ENCODE results near the gene ABCE1. TPM values are rescaled to one million over a fixed set of nuclear protein-coding genes. Genes with fewer than 3 reads are reported as not detected.

Gene ABCE1
- total RNA-seq, 2 experiments from 2014 or later = 138 to 145 TPM

- ChIA-PET CTCF (no interaction called here), POLR2A (no interaction called here)
- Mint-ChIP-seq H3K9me3 (peaks cover 3% of the 10 kb centered on the region), H3K27ac (no peak overlapping the region), H3K4me1 (ENCODE audit: low read depth) (peaks cover 27% of the 10 kb centered on the region), H3K4me3 (no peak overlapping the region), H3K27me3 (no peaks in the 10 kb centered on the region), H3K36me3 (peaks cover 38% of the 10 kb centered on the region)
- no peak for DNase-seq
- intact Hi-C loops (cut with micrococcal nuclease) = no loop called here
Measured at GRCh38 chr4:145076469-145076855, 21.6 kb upstream of the ABCE1 start.

- Mint-ChIP-seq H3K36me3 (peaks cover 40% of the 10 kb centered on the region), H3K27ac (no peak overlapping the region), H3K4me3 (no peak overlapping the region), H3K9me3 (peaks cover 3% of the 10 kb centered on the region), H3K27me3 (no peaks in the 10 kb centered on the region), H3K4me1 (ENCODE audit: low read depth) (peaks cover 22% of the 10 kb centered on the region)
- intact Hi-C loops (cut with micrococcal nuclease) = no loop called here
- ChIA-PET CTCF (interaction anchor here (0.6 kb wide), 1 partner anchor 135 kb away, joined by 3 read pairs; no protein-coding TSS in a partner anchor), POLR2A (no interaction called here)
- DNase-seq = no peak
Measured at GRCh38 chr4:145081756-145082155, 16.4 kb upstream of the ABCE1 start.

GRCh38 chr4:145083891-145084605 is 14.1 kb upstream of the ABCE1 start:
- ChIA-PET CTCF (interaction anchor here (1.1 to 1.3 kb wide), 2 partner anchors 103 to 293 kb away, joined by 3 read pairs; no protein-coding TSS in a partner anchor), POLR2A (no interaction called here)
- Mint-ChIP-seq H3K4me3 (no peak overlapping the region), H3K4me1 (ENCODE audit: low read depth) (peaks cover 14% of the 10 kb centered on the region), H3K27me3 (no peaks in the 10 kb centered on the region), H3K27ac (no peak overlapping the region), H3K9me3 (no peaks in the 10 kb centered on the region), H3K36me3 (peaks cover 31% of the 10 kb centered on the region)
- intact Hi-C loops (cut with micrococcal nuclease) = no loop called here
- DNase-seq = peak; percentile 31

GRCh38 chr4:145090380-145090779 is 7.7 kb upstream of the ABCE1 start:
- Mint-ChIP-seq H3K27me3 (no peaks in the 10 kb centered on the region), H3K36me3 (peaks cover 58% of the 10 kb centered on the region), H3K4me3 (no peak overlapping the region), H3K9me3 (no peaks in the 10 kb centered on the region), H3K4me1 (ENCODE audit: low read depth) (peaks cover 17% of the 10 kb centered on the region), H3K27ac (no peak overlapping the region)
- intact Hi-C loops (cut with micrococcal nuclease) = no loop called here
- ChIA-PET CTCF (no interaction called here), POLR2A (no interaction called here)
- DNase-seq = no peak

GRCh38 chr4:145093638-145094037 is 4.5 kb upstream of the ABCE1 start:
- CTCF ChIA-PET = no interaction called here
- no peaks in the 10 kb centered on the region for H3K9me3 Mint-ChIP-seq
- no peaks in the 10 kb centered on the region for H3K27me3 Mint-ChIP-seq
- no peak overlapping the region for H3K27ac Mint-ChIP-seq
- H3K36me3 Mint-ChIP-seq = peaks cover 54% of the 10 kb centered on the region
- no peak for DNase-seq
- peaks cover 23% of the 10 kb centered on the region for H3K4me1 Mint-ChIP-seq (ENCODE audit: low read depth)
- H3K4me3 Mint-ChIP-seq = no peak overlapping the region
- intact Hi-C loops (cut with micrococcal nuclease) = no loop called here
- POLR2A ChIA-PET = no interaction called here

- Mint-ChIP-seq H3K4me3 (peak overlapping the region; percentile 87), H3K36me3 (peaks cover 40% of the 10 kb centered on the region), H3K4me1 (ENCODE audit: low read depth) (peaks cover 20% of the 10 kb centered on the region), H3K27ac (peak overlapping the region; percentile 97), H3K9me3 (no peaks in the 10 kb centered on the region), H3K27me3 (no peaks in the 10 kb centered on the region)
- CTCF ChIA-PET = interaction anchor here (1.0 to 3.1 kb wide), 4 partner anchors 10 to 520 kb away, joined by 3 to 9 read pairs (median 5); no protein-coding TSS in a partner anchor
- DNase-seq = no peak
- intact Hi-C loops (cut with micrococcal nuclease) = loop anchor here (5.0 kb wide), 1 partner anchor 840 kb away; the partner anchor contains the start of gene ZNF827
- POLR2A ChIA-PET = interaction anchor here (0.7 to 4.2 kb wide), 6 partner anchors 10 to 85 kb away, joined by 3 to 39 read pairs (median 4); no protein-coding TSS in a partner anchor
Measured at GRCh38 chr4:145097331-145097820, 735 bp upstream of the ABCE1 start.

- Mint-ChIP-seq H3K27me3 (no peaks in the 10 kb centered on the region), H3K9me3 (no peaks in the 10 kb centered on the region), H3K36me3 (peaks cover 28% of the 10 kb centered on the region), H3K4me3 (peak overlapping the region; percentile 87), H3K4me1 (ENCODE audit: low read depth) (peaks cover 20% of the 10 kb centered on the region), H3K27ac (peak overlapping the region; percentile 97)
- intact Hi-C loops (cut with micrococcal nuclease) = loop anchor here (1.0 to 5.0 kb wide), 9 partner anchors 28 to 1585 kb away; partner anchors contain the start of genes MMAA, OTUD4, SMARCA5 and ZNF827
- POLR2A ChIA-PET = interaction anchor here (0.6 to 4.2 kb wide), 7 partner anchors 11 to 522 kb away, joined by 3 to 39 read pairs (median 4); partner anchors contain the start of gene MMAA
- CTCF ChIA-PET = interaction anchor here (1.0 to 3.1 kb wide), 2 partner anchors 79 to 518 kb away, joined by 3 to 9 read pairs; no protein-coding TSS in a partner anchor
- peak; percentile 62 for DNase-seq
Measured at GRCh38 chr4:145098675-145099037, 545 bp downstream of the ABCE1 start.

GRCh38 chr4:145099653-145100052 is 1.5 kb downstream of the ABCE1 start:
- POLR2A ChIA-PET = interaction anchor here (4.2 kb wide), 1 partner anchor 79 kb away, joined by 39 read pairs; no protein-coding TSS in a partner anchor
- intact Hi-C loops (cut with micrococcal nuclease) = loop anchor here (2.0 to 5.0 kb wide), 2 partner anchors 81 to 838 kb away; partner anchors contain the start of gene ZNF827
- CTCF ChIA-PET = interaction anchor here (3.1 kb wide), 1 partner anchor 78 kb away, joined by 9 read pairs; no protein-coding TSS in a partner anchor
- Mint-ChIP-seq H3K9me3 (no peaks in the 10 kb centered on the region), H3K4me3 (peak overlapping the region; percentile 87), H3K27ac (peak overlapping the region; percentile 38), H3K36me3 (peaks cover 18% of the 10 kb centered on the region), H3K4me1 (ENCODE audit: low read depth) (peaks cover 21% of the 10 kb centered on the region), H3K27me3 (no peaks in the 10 kb centered on the region)
- no peak for DNase-seq

GRCh38 chr4:145101091-145101490 is 3.0 kb downstream of the ABCE1 start:
- Mint-ChIP-seq H3K27ac (no peak overlapping the region), H3K27me3 (no peaks in the 10 kb centered on the region), H3K36me3 (peaks cover 17% of the 10 kb centered on the region), H3K4me1 (ENCODE audit: low read depth) (peaks cover 14% of the 10 kb centered on the region), H3K4me3 (no peak overlapping the region), H3K9me3 (no peaks in the 10 kb centered on the region)
- DNase-seq = no peak
- POLR2A ChIA-PET = interaction anchor here (4.2 kb wide), 1 partner anchor 77 kb away, joined by 39 read pairs; no protein-coding TSS in a partner anchor
- CTCF ChIA-PET = no interaction called here
- intact Hi-C loops (cut with micrococcal nuclease) = no loop called here

GRCh38 chr4:145102619-145103018 is 4.5 kb downstream of the ABCE1 start:
- DNase-seq = no peak
- Mint-ChIP-seq H3K27me3 (no peaks in the 10 kb centered on the region), H3K4me1 (ENCODE audit: low read depth) (peaks cover 11% of the 10 kb centered on the region), H3K27ac (no peak overlapping the region), H3K36me3 (peaks cover 21% of the 10 kb centered on the region), H3K4me3 (no peak overlapping the region), H3K9me3 (no peaks in the 10 kb centered on the region)
- POLR2A ChIA-PET = no interaction called here
- CTCF ChIA-PET = no interaction called here
- intact Hi-C loops (cut with micrococcal nuclease) = no loop called here

GRCh38 chr4:145103496-145103895 is 5.4 kb downstream of the ABCE1 start:
- H3K27ac Mint-ChIP-seq = no peak overlapping the region
- DNase-seq = no peak
- ChIA-PET POLR2A (interaction anchor here (1.5 kb wide), 1 partner anchor 19 kb away, joined by 3 read pairs; no protein-coding TSS in a partner anchor), CTCF (interaction anchor here (0.7 kb wide), 1 partner anchor 67 kb away, joined by 3 read pairs; no protein-coding TSS in a partner anchor)
- H3K9me3 Mint-ChIP-seq = no peaks in the 10 kb centered on the region
- peaks cover 11% of the 10 kb centered on the region for H3K4me1 Mint-ChIP-seq (ENCODE audit: low read depth)
- H3K4me3 Mint-ChIP-seq = no peak overlapping the region
- peaks cover 16% of the 10 kb centered on the region for H3K36me3 Mint-ChIP-seq
- no peaks in the 10 kb centered on the region for H3K27me3 Mint-ChIP-seq
- intact Hi-C loops (cut with micrococcal nuclease) = no loop called here

- intact Hi-C loops (cut with micrococcal nuclease) = no loop called here
- no peak overlapping the region for H3K4me3 Mint-ChIP-seq
- H3K4me1 Mint-ChIP-seq (ENCODE audit: low read depth) = peaks cover 6% of the 10 kb centered on the region
- no peaks in the 10 kb centered on the region for H3K9me3 Mint-ChIP-seq
- no peak overlapping the region for H3K27ac Mint-ChIP-seq
- no peaks in the 10 kb centered on the region for H3K27me3 Mint-ChIP-seq
- no peak for DNase-seq
- H3K36me3 Mint-ChIP-seq = peaks cover 31% of the 10 kb centered on the region
- CTCF ChIA-PET = no interaction called here
- POLR2A ChIA-PET = no interaction called here
Measured at GRCh38 chr4:145107126-145107525, 9.0 kb downstream of the ABCE1 start.

All from activated CD4-positive, alpha-beta memory T cell treated with anti-CD3 and anti-CD28 coated beads for 36 hours (primary cell).